IMR-90 (cell line): ENCODE data around the gene VEPH1. TPM values are rescaled to one million over a fixed set of nuclear protein-coding genes. Genes with fewer than 3 reads are reported as not detected.
A peak's percentile ranks its signal among the peaks of the same experiment; 100 is the strongest.

Experiments used
- ATAC-seq: fragments of 200-7000 bp; cut with Tn5 transposase; 2 replicates; pipeline ENCODE4 v1.9.1; 2020; ENCODE audit warnings: low read depth, mild to moderate bottlenecking, moderate library complexity
- BruUV-seq: library from RNA; stranded (reverse); fragments of 400-500 nt; replicated peaks from 2 replicates; lab custom pipeline; 2021; lab: Mats Ljungman, UMichigan
- CTCF ChIA-PET: fragments of 300-600 bp; formaldehyde crosslinking; extraction: SDS; loops from one replicate; lab custom pipeline; 2021; ENCODE audit warnings: antibody characterized with exemption; lab: Yijun Ruan, JAX
- POLR2A ChIA-PET: fragments of 300-600 bp; sonication (Branson Sonifier 250); formaldehyde crosslinking; loops from one replicate; lab custom pipeline; 2022; ENCODE audit warnings: antibody characterized with exemption; ENCODE audit not compliant: unreplicated experiment; lab: Charles Lee
- DNase-seq: peaks from one replicate; pipeline ENCODE4 v3.0.0; 2013
- H2AFZ ChIP-seq: replicated peaks from 2 replicates; pipeline ENCODE3; 2013; ENCODE audit warnings: low read length, mild to moderate bottlenecking; ENCODE audit not compliant: poor library complexity
- H2AK5ac ChIP-seq: 2 replicates; pipeline ENCODE4 v1.6.1; 2013; ENCODE audit warnings: low read depth, low read length, inconsistent platforms
- H2AK9ac ChIP-seq: replicated peaks from 2 replicates; pipeline ENCODE3; 2013; ENCODE audit warnings: mild to moderate bottlenecking, low read depth, low read length, moderate library complexity; ENCODE audit not compliant: poor library complexity
- H2BK120ac ChIP-seq: 2 replicates; pipeline ENCODE4 v1.6.1; 2013; ENCODE audit warnings: low read depth, low read length, inconsistent platforms
- H2BK15ac ChIP-seq: 3 replicates; pipeline ENCODE4 v1.6.1; 2013; ENCODE audit warnings: low read depth, low read length, inconsistent platforms
- H2BK20ac ChIP-seq: 2 replicates; pipeline ENCODE4 v1.6.1; 2013; ENCODE audit warnings: low read depth, mild to moderate bottlenecking, inconsistent platforms, low read length, moderate library complexity
- H2BK5ac ChIP-seq: 2 replicates; pipeline ENCODE4 v1.6.1; 2013; ENCODE audit warnings: mild to moderate bottlenecking, low read depth, low read length, inconsistent platforms; ENCODE audit not compliant: poor library complexity, severe bottlenecking
- H3K14ac ChIP-seq: replicated peaks from 2 replicates; pipeline ENCODE4 v1.6.1; 2013; ENCODE audit warnings: low read depth, low read length, inconsistent platforms
- H3K18ac ChIP-seq: 2 replicates; pipeline ENCODE4 v1.6.1; 2013; ENCODE audit warnings: low read depth, low read length, control low read depth
- H3K23ac ChIP-seq: 2 replicates; pipeline ENCODE4 v1.6.1; 2013; ENCODE audit warnings: low read depth, low read length, inconsistent platforms
- H3K27ac ChIP-seq: 2 replicates; pipeline ENCODE4 v1.5.1; 2013; ENCODE audit warnings: mild to moderate bottlenecking, control low read depth, low read length; ENCODE audit not compliant: insufficient read depth
- H3K27me3 ChIP-seq: 2 replicates; pipeline ENCODE4 v1.6.1; 2013; ENCODE audit warnings: low read length; ENCODE audit not compliant: control insufficient read depth, insufficient read depth
- H3K36me3 ChIP-seq: 2 replicates; pipeline ENCODE4 v1.6.1; 2013; ENCODE audit warnings: low read length, mixed read lengths; ENCODE audit not compliant: control insufficient read depth, insufficient read depth
- H3K4ac ChIP-seq: 2 replicates; pipeline ENCODE4 v1.6.1; 2013; ENCODE audit warnings: low read depth, low read length, inconsistent platforms
- H3K4me1 ChIP-seq: 2 replicates; pipeline ENCODE4 v1.6.1; 2013; ENCODE audit warnings: low read length, mixed read lengths; ENCODE audit not compliant: control insufficient read depth, insufficient read depth
- H3K4me2 ChIP-seq: 2 replicates; pipeline ENCODE4 v1.6.1; 2013; ENCODE audit warnings: low read depth, mild to moderate bottlenecking, control low read depth, low read length, moderate library complexity
- H3K4me3 ChIP-seq: 2 replicates; pipeline ENCODE4 v1.5.1; 2013; ENCODE audit warnings: low read depth, mild to moderate bottlenecking, control low read depth, low read length, moderate library complexity; ENCODE audit not compliant: insufficient read depth
- H3K56ac ChIP-seq: 2 replicates; pipeline ENCODE4 v1.6.1; 2013; ENCODE audit warnings: low read length, inconsistent platforms; ENCODE audit not compliant: insufficient read depth; ENCODE audit errors: extremely low read depth
- H3K79me1 ChIP-seq, 2 experiments: 2 replicates each; pipeline ENCODE4 v1.6.1; 2013; ENCODE audit warnings: low read length in 2 of 2, inconsistent platforms in 1 of 2, low read depth in 1 of 2
- H3K9ac ChIP-seq: 2 replicates; pipeline ENCODE4 v1.6.1; 2013; ENCODE audit warnings: low read depth, low read length, control low read depth
- H3K9me1 ChIP-seq: 2 replicates; pipeline ENCODE4 v1.6.1; 2013; ENCODE audit warnings: low read length, inconsistent platforms; ENCODE audit not compliant: insufficient read depth
- H3K9me3 ChIP-seq: 2 replicates; pipeline ENCODE4 v1.6.1; 2013; ENCODE audit warnings: low read length; ENCODE audit not compliant: control insufficient read depth, insufficient read depth
- H4K20me1 ChIP-seq: 2 replicates; pipeline ENCODE4 v1.6.1; 2013; ENCODE audit warnings: low read length, inconsistent platforms; ENCODE audit not compliant: insufficient read depth
- H4K5ac ChIP-seq: 2 replicates; pipeline ENCODE4 v1.6.1; 2013; ENCODE audit warnings: mild to moderate bottlenecking, low read depth, low read length, control low read depth
- H4K8ac ChIP-seq, 2 experiments: 2 replicates each; pipeline ENCODE4 v1.6.1; 2013; ENCODE audit warnings: low read depth in 2 of 2, low read length in 2 of 2, control low read depth in 1 of 2, inconsistent platforms in 1 of 2
- H4K91ac ChIP-seq: 2 replicates; pipeline ENCODE4 v1.6.1; 2013; ENCODE audit warnings: low read depth, low read length, inconsistent platforms; ENCODE audit not compliant: insufficient read depth
- BHLHE40 ChIP-seq: fragments of 150-350 bp; IDR thresholded peaks from 2 replicates; pipeline ENCODE4 v1.6.1; 2016; ENCODE audit warnings: mild to moderate bottlenecking, low read depth, low read length
- CEBPB ChIP-seq: IDR thresholded peaks from 2 replicates; pipeline ENCODE4 v1.6.1; 2012; ENCODE audit warnings: low read depth, low read length, improper control_type of control experiment
- CHD1 ChIP-seq: IDR thresholded peaks from 2 replicates; pipeline ENCODE4 v1.6.1; 2012; ENCODE audit warnings: low read depth, low read length, improper control_type of control experiment
- ELK1 ChIP-seq: fragments of 150-350 bp; IDR thresholded peaks from 2 replicates; pipeline ENCODE4 v1.6.1; 2016; ENCODE audit warnings: low read depth, mild to moderate bottlenecking, low read length, moderate library complexity, borderline replicate concordance
- FOS ChIP-seq: fragments of 150-350 bp; IDR thresholded peaks from 2 replicates; pipeline ENCODE4 v1.6.1; 2016; ENCODE audit warnings: low read depth, low read length
- MAFK ChIP-seq: IDR thresholded peaks from 2 replicates; pipeline ENCODE4 v1.6.1; 2012; ENCODE audit warnings: low read depth, low read length, improper control_type of control experiment
- MAZ ChIP-seq: IDR thresholded peaks from 2 replicates; pipeline ENCODE4 v1.6.1; 2012; ENCODE audit warnings: low read depth, mild to moderate bottlenecking, low read length, improper control_type of control experiment, moderate library complexity, borderline replicate concordance
- MXI1 ChIP-seq: IDR thresholded peaks from 2 replicates; pipeline ENCODE4 v1.6.1; 2012; ENCODE audit warnings: low read depth, mild to moderate bottlenecking, low read length, moderate library complexity, borderline replicate concordance
- POLR2A ChIP-seq: IDR thresholded peaks from 2 replicates; pipeline ENCODE4 v1.6.1; 2012; ENCODE audit warnings: mild to moderate bottlenecking, low read depth, low read length
- RAD21 ChIP-seq: IDR thresholded peaks from 2 replicates; pipeline ENCODE4 v1.6.1; 2012; ENCODE audit warnings: low read length, improper control_type of control experiment
- RCOR1 ChIP-seq: IDR thresholded peaks from 2 replicates; pipeline ENCODE4 v1.6.1; 2012; ENCODE audit warnings: mild to moderate bottlenecking, low read length, improper control_type of control experiment; ENCODE audit not compliant: insufficient replicate concordance
- RFX5 ChIP-seq: IDR thresholded peaks from 2 replicates; pipeline ENCODE4 v1.8.0; 2012; ENCODE audit warnings: low read depth, mild to moderate bottlenecking, low read length, moderate library complexity
- SMC3 ChIP-seq: fragments of 150-350 bp; IDR thresholded peaks from 2 replicates; pipeline ENCODE4 v1.6.1; 2016; ENCODE audit warnings: low read depth, mild to moderate bottlenecking, antibody characterized with exemption, low read length, moderate library complexity
- USF2 ChIP-seq: fragments of 150-350 bp; IDR thresholded peaks from 2 replicates; pipeline ENCODE4 v1.6.1; 2017; ENCODE audit warnings: mild to moderate bottlenecking, antibody characterized with exemption, low read length, low read depth
- WGBS, 2 experiments: methylation state at CpG; one replicate each; pipeline versions ENCODE4 v1.1.5 to v1.1.7; 2013; ENCODE audit warnings: missing lambda C conversion rate in 2 of 2; ENCODE audit not compliant: insufficient read length in 1 of 2; ENCODE audit errors: extremely low coverage in 2 of 2; 5-methylcytosine and 5-hydroxymethylcytosine counted together
- dilution Hi-C: fragments of 300-500 bp; cut with HindIII; formaldehyde crosslinking; loops from one replicate; pipeline ENCODE4 v1.14.3; 2018; ENCODE audit warnings: low sequenced_read_pairs; ENCODE audit not compliant: unreplicated experiment
- in situ Hi-C: fragments of 300-500 bp; cut with MboI; formaldehyde crosslinking; loops from 3 replicates; pipeline ENCODE4 v1.14.3; 2019; ENCODE audit warnings: low sequenced_read_pairs, inconsistent platforms, mixed read lengths
- intact Hi-C: fragments of 100-400 bp; cut with micrococcal nuclease; formaldehyde crosslinking; loops from 2 replicates; pipeline ENCODE4 v1.10.0; 2022
- polyA plus RNA-seq, 3 experiments: library from polyadenylated mRNA; depleted of rRNA; stranded (reverse); fragments of >200 nt; gene quantifications; 2 replicates each; pipeline ENCODE4 v1.2.3, GENCODE V29; 2012; ENCODE audit warnings: low replicate concordance in 1 of 3
- total RNA-seq: library from RNA; depleted of rRNA; stranded (reverse); fragments of >200 nt; gene quantifications from 2 replicates; pipeline ENCODE4 v1.2.3, GENCODE V29; 2012
- TF ChIP-seq, protein P1 (sequence below): conservative IDR thresholded peaks from 2 replicates; pipeline ENCODE4 v1.5.1; 2012; ENCODE audit warnings: mild to moderate bottlenecking, low read depth, low read length, improper control_type of control experiment

Gene VEPH1
- total and polyA plus RNA-seq, 2 of the 4 experiments (the other 2 are of a cell fraction), result 30.5 to 130 TPM

- Histone ChIP-seq H2BK120ac (peak overlapping the region; percentile 69), H3K4me1 (peaks cover 2% of the 10 kb centered on the region; the same call in 1 of the 2 replicates), H3K4me2 (no peak overlapping the region), H2BK20ac (peak overlapping the region; percentile 71; the same call in 1 of the 2 replicates), H3K4me3 (no peak overlapping the region), H3K79me1 (0 out of 4 replicates have a peak, but pooled peaks cover 0 to 2% of the 10 kb centered on the region in 2 experiments), H3K27me3 (no peaks in the 10 kb centered on the region), H3K4ac (peak overlapping the region; percentile 59; the same call in 1 of the 2 replicates), H4K8ac (peak overlapping the region in 1 of 2 experiments; percentile 36; a peak in 2 of 4 replicates), H3K23ac (no peak overlapping the region), H3K18ac (no peak overlapping the region), H4K20me1 (no peaks in the 10 kb centered on the region), H3K9ac (no peak overlapping the region), H2BK5ac (no peak overlapping the region), H2AK5ac (peak overlapping the region; percentile 70; the same call in 1 of the 2 replicates), H2AK9ac (no peak overlapping the region), H3K9me1 (peaks cover 6% of the 10 kb centered on the region; the same call in 1 of the 2 replicates), H3K14ac (0 out of 2 replicates have a peak overlapping the region, but pooled peaks have one; percentile 68), H3K36me3 (no peaks in the 10 kb centered on the region), H3K56ac (no peak overlapping the region), H4K5ac (peak overlapping the region; percentile 67; the same call in 1 of the 2 replicates), H2AFZ (peak overlapping the region; percentile 53), H3K9me3 (no peaks in the 10 kb centered on the region), H2BK15ac (peak overlapping the region; percentile 49; the same call in 1 of the 3 replicates), H4K91ac (peak overlapping the region; percentile 55; the same call in 1 of the 2 replicates), H3K27ac (no peak overlapping the region)
- DNase-seq (peak; percentile 18), ATAC-seq (0 out of 2 replicates have a peak, but pooled peaks have one; percentile 22)
- TF ChIP-seq MXI1, result no peak
- no peak for TF ChIP-seq MAFK
- TF ChIP-seq FOS, result no peak
- TF ChIP-seq RAD21, result peak; percentile 50
- no peak for TF ChIP-seq SMC3
- no peak for TF ChIP-seq BHLHE40
- no peak for TF ChIP-seq CHD1
- TF ChIP-seq, protein P1, sequence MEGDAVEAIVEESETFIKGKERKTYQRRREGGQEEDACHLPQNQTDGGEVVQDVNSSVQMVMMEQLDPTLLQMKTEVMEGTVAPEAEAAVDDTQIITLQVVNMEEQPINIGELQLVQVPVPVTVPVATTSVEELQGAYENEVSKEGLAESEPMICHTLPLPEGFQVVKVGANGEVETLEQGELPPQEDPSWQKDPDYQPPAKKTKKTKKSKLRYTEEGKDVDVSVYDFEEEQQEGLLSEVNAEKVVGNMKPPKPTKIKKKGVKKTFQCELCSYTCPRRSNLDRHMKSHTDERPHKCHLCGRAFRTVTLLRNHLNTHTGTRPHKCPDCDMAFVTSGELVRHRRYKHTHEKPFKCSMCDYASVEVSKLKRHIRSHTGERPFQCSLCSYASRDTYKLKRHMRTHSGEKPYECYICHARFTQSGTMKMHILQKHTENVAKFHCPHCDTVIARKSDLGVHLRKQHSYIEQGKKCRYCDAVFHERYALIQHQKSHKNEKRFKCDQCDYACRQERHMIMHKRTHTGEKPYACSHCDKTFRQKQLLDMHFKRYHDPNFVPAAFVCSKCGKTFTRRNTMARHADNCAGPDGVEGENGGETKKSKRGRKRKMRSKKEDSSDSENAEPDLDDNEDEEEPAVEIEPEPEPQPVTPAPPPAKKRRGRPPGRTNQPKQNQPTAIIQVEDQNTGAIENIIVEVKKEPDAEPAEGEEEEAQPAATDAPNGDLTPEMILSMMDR, result peak; percentile 52
- no peak for TF ChIP-seq CEBPB
- no peak for TF ChIP-seq RCOR1
- no peak for TF ChIP-seq USF2
- no peak for TF ChIP-seq RFX5
- TF ChIP-seq MAZ, result no peak
- TF ChIP-seq POLR2A, result no peak
- TF ChIP-seq ELK1, result no peak
- in situ Hi-C loops (no loop called here), dilution Hi-C loops (no loop called here), intact Hi-C loops (loop anchor here (5.0 to 10.0 kb wide), 2 partner anchors 140 to 152 kb away; no protein-coding TSS in a partner anchor)
- BruUV-seq, result no TSS peak
- CTCF ChIA-PET, result no interaction called here
- POLR2A ChIA-PET, result no interaction called here
- WGBS, 2 experiments, result no CpG with 5 or more reads among the region's 1 CpG
Observed at GRCh38 chr3:157354722-157355121, 148.5 kb downstream of the VEPH1 start.
